NCI-H82 treated with DMSO at 0.1 percent for 48 hours (cell line): Measurements from ENCODE around the gene POU2AF2.
"Not testable (repeated sequence)": the region's sequence is repeated elsewhere in the genome, so short reads cannot be mapped to it uniquely, and the experiment has no call there.

Experiments used
- DNase-seq: peaks from one replicate; lab custom pipeline; 2025; ENCODE audit not compliant: unreplicated experiment; lab: John Stamatoyannopoulos, UW

Gene POU2AF2

DNA sequence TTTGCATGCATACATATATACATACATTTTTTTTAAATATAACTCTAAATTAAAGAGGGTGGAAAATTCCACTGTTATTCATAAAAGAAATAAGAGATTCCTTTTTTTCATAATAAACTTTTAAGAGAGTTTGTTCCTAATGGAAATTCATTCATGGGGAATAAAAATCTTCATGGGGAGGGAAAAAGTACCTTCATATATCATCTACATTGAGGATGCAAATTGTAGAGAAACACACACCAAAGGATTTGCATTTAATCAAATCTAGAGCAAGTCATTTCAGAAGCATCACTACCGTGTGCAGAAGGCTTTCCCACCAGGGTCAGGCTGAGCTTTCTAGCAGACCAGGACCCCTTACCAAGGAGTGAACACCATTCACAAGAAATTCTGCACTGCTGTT, at the start of gene POU2AF2:
POU2AF2 (plus strand) TSS at position 301 of the 400 bp plus-strand sequence. CDS start 129 bp downstream, outside the sequence.
- no peak for DNase-seq

GRCh38 chr11:111200010-111200534, 45.5 kb upstream of the POU2AF2 start:
- no peak for DNase-seq

GRCh38 chr11:111204211-111204610, 41.3 kb upstream of the POU2AF2 start:
- no peak for DNase-seq

GRCh38 chr11:111205632-111206385, 39.7 kb upstream of the POU2AF2 start:
- DNase-seq = no peak

GRCh38 chr11:111206472-111206871, 39.1 kb upstream of the POU2AF2 start:
- DNase-seq = no peak

DNA sequence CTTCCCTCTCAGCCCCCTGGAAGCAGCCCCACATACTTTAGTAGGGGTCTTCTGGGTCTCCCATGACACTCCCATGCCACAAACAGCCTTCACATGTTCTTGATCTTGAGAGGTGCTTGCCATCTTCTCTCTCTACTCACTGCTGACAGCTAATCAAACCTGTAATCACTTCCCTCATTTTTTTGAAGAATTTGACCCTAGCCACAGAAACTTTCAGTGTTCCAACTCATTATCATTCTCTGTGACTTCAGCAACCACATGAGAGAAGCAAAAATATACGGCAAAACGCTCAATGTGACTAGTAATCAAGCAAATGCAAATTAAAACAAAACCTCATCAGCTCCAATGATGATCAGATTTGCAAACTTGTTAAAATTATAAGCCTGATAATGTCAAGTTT, 38.3 kb upstream of the POU2AF2 start:
- no peak for DNase-seq

DNA sequence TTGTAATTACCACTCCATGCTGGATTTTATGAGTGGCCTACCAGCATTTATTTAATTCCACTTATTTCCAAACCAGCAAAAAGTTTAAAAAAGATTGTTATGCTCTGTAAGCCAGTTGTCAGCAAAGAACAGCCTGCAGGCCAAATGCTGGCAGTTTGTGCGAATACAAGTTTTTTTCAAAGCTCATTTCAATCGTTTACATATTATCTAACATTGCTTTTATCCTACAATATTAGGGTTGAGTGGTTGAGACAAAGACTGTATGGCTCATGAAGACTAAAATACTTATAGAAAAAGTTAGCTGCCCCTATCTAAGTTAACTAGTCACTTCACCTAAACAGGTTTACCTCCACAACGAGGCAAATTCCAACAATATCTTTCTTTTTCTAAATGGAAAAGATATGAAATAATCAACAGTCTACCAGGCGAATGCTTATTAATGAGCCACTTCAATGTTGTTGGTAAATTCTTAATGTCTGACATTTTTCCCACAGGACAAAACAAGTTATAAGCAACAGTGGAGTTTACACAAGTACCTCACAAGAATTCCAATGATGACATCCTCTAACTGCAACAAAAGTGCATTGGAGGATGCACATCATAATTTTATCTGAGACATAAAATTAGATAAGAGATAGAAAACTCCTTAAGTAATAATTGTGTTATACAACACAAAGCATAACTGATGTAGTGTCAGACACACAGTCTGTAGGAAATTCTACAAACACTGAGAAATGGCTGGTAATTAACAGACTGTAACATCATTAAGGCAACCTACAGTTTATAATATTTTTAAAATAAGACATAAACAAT, 35.8 kb upstream of the POU2AF2 start:
- no peak for DNase-seq

GRCh38 chr11:111213256-111213655, 32.3 kb upstream of the POU2AF2 start:
- no peak for DNase-seq

DNA sequence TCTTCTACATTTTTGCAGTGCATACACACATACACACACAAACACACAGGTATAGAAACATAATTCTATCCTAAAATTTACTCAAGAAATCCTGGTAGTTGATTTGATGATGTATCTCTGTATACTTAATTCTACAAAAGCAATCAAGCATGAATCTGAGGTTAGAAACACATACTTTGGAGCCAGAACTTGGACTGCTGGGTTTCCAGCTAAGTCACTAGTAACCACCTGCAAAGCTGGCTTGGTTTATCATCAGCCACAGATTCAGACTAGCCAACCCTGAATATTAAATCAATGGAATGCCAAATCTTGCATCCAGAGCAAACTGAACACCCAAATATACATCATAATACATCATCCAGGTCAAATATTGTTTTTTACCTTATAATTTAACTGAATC, 24.8 kb upstream of the POU2AF2 start:
- no peak for DNase-seq

DNA sequence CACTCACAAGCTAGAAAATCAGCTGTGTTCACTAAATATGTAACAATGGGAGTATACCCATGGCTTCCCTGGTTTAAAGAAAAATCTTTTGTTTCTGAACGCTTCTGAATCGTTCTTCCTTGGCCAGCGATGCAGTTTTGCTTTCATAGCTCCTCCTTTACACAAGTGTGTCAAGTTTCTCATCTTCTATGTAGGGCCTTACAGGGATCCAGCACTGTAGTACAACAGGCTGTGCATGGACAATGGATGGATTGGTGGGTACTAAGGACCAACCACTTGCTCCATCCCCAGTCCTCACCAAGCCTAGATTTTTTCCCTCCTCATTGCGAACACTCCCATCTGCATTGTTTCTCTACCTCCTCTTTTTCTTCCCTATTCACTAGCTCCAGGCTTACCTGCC, 24.3 kb upstream of the POU2AF2 start:
- DNase-seq = no peak

DNA sequence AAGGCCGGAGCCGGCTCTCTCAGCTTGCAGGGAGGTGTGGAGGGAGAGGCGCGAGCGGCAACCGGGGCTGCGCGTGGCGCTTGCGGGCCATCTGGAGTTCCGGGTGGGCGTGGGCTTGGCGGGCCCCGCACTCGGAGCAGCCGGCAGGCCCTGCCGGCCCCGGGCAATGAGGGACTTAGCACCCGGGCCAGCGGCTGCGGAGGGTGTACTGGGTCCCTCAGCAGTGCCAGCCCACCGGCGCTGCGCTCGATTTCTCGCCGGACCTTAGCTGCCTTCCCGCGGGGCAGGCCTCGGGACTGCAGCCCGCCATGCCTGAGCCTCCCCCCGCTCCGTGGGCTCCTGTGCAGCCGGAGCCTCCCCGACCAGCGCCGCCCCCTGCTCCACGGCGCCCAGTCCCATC, 23.6 kb upstream of the POU2AF2 start:
- not testable (repeated sequence) for DNase-seq

DNA sequence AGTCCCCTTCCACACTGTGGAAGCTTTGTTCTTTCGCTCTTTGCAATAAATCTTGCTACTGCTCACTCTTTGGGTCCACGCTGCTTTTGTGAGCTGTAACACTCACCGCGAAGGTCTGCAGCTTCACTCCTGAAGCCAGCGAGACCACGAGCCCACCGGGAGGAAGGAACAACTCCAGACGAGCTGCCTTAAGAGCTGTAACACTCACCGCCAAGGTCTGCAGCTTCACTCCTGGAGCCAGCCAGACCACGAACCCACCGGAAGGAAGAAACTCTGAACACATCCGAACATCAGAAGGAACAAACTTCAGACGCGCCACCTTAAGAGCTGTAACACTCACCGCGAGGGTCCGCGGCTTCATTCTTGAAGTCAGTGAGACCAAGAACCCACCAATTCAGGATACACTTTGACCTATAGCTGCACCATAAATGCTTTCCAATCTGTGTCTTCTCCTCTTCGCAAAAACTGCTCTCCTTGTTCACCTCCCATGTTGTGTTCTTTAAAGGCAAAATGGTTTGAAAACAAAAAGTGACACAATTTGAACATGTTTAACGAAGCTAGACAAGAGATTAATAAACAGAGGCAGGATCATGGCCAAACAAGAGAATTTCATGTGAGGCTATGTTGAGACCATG, 22.6 kb upstream of the POU2AF2 start:
- DNase-seq = not testable (repeated sequence)

- DNase-seq = no peak
Measured at GRCh38 chr11:111225881-111226280, 19.6 kb upstream of the POU2AF2 start.

DNA sequence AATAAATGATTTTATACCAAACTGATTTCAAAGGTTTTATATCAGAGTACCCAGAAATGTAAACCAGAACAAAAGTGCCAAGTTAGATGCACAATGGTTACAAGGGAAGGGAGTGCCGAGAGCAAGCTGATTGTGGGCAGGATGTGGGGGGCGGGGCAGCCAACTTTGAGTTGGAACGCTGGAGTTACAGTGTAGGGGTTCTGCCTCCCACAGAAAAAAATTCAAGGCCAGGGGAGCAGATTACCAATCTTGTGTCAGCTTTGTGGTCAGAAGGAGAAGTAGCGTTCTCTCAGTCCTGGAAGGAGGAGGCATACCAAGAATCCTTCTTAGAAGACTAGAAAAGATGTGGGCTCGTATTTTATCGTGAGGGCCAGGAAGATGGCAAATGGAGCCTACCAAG, 15.9 kb upstream of the POU2AF2 start:
- no peak for DNase-seq

- no peak for DNase-seq
Measured at GRCh38 chr11:111230122-111230465, 15.4 kb upstream of the POU2AF2 start.

DNA sequence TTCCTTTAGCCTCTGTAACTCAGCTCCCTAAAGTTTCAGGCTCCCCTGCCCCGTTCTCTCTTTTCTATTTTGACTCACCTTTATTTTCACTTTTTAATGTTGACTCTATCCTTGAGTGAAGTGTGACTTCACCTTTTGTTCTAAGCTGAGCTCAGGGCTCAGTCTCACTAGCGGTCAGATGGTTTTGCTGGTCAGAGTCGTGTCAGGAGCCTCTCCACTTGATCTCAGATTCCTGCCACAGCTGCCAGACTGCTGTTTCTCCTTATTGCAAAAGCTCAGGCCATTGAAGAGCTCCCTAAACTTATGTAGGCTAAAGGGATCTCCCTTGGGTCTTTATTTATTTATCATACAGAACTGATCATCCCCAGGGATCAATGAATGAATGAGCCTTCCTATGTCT, 13.7 kb upstream of the POU2AF2 start:
- no peak for DNase-seq

DNA sequence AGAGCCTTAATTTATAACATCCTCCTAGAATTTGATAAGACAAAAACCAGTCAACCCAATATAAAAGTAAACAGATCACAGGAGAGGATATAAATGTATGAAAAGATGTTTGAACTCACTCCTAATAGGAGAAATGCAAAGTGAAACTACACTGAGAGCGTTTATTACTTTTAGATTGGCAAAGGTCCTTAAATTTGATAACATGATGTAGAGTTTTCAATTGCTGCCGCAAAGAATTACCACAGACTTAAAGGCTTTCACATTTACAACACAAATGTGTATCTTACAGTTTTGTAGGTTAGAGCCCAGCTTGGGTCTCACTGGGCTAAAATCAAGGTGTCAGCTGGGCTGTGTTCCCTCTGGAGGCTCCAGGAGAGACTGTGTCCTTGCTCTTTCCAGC, 9.1 kb upstream of the POU2AF2 start:
- no peak for DNase-seq

GRCh38 chr11:111237926-111238325, 7.6 kb upstream of the POU2AF2 start:
- DNase-seq = no peak

DNA sequence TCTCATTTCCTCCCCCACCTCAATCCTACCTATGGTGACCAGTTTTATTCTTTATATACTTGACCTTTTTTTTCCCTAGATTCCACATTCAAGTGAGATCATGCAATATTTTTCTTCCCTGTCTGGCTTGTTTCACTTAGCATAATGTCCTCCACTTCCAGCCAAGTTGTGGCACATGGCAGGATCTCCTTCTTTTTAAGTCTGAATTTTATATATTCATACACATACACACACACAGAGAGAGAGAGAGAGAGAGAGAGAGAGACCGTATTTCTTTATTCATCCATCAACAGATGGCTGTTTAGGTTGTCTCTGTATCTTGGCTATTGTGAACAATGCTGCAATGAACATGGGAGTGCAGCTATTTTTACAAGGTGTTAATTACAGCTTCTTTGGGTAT, 1.4 kb downstream of the POU2AF2 start:
- DNase-seq = no peak

- no peak for DNase-seq
Measured at GRCh38 chr11:111250936-111251335, 5.4 kb downstream of the POU2AF2 start.

DNA sequence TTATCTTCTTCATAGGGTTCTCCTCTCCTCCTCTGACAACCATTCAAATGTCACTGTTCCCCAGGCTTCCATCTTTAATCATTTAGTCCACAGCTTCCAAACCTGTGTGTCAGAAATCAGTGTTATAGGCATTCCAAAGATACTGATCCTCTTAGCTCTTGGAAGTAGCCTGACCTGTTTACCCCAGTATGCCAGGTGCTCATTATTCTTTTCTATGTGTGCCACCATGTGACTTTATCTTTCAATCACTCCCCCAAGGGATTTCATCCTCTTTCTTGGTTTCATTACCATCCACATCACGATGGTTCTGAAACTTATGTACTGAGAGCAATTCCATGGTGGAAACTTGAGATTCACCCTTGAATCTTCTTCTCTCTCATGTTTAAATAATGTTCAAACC, 7.6 kb downstream of the POU2AF2 start:
- no peak for DNase-seq

DNA sequence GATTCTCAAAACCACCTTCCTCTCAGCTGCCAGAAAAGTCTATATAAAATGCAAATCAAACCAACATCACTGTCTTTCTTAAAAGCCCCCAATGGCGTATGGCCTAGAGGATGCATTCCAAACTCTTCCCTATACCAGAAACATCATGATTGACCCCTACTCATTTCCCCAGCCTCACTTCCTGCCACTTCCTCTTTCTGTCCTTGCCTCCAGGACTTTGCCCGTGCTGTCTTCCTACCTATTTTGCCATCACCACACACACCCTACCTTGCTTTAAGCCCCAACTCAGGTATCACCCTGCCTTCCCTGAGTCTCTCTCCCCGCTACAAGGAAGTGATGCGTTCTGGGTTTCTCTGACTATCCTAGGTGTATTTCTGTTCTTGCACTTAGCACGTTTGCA, 8.1 kb downstream of the POU2AF2 start:
- DNase-seq = no peak
